GM23338 (cell line): ENCODE measurements around the gene ADD3. TPM values are rescaled to one million over a fixed set of nuclear protein-coding genes. Genes with fewer than 3 reads are reported as not detected.

Source experiments
- ATAC-seq: fragments of 200-7000 bp; cut with Tn5 transposase; 3 replicates; pipeline ENCODE4 v1.9.1; 2020
- DNase-seq: peaks from one replicate; pipeline ENCODE4 v3.0.0-alpha.2; 2015; ENCODE audit warnings: low spot score
- H2AFZ ChIP-seq: fragments of 200-600 bp; sonication (generic); 2 replicates; pipeline ENCODE4 v1.8.0; 2016; ENCODE audit warnings: antibody characterized with exemption, mild to moderate bottlenecking, moderate library complexity
- H3F3A ChIP-seq: fragments of 200-600 bp; sonication (generic); replicated peaks from 2 replicates; pipeline ENCODE4 v1.8.0; 2017; ENCODE audit warnings: antibody characterized with exemption, mixed run types, low read depth
- H3K27ac ChIP-seq: fragments of 200-600 bp; sonication (generic); 2 replicates; pipeline ENCODE4 v1.6.1; 2016; ENCODE audit warnings: low read depth
- H3K27me3 ChIP-seq: fragments of 200-600 bp; sonication (generic); 2 replicates; pipeline ENCODE4 v1.8.0; 2016; ENCODE audit warnings: mild to moderate bottlenecking, mixed run types, moderate library complexity; ENCODE audit not compliant: insufficient read depth
- H3K36me3 ChIP-seq: fragments of 200-600 bp; sonication (generic); 2 replicates; pipeline ENCODE4 v1.8.0; 2016; ENCODE audit warnings: mild to moderate bottlenecking; ENCODE audit not compliant: insufficient read depth
- H3K4me1 ChIP-seq: fragments of 200-600 bp; sonication (generic); 2 replicates; pipeline ENCODE4 v1.8.0; 2016; ENCODE audit warnings: mild to moderate bottlenecking, moderate library complexity; ENCODE audit not compliant: insufficient read depth
- H3K4me2 ChIP-seq: fragments of 200-600 bp; sonication (generic); 2 replicates; pipeline ENCODE4 v1.7.1; 2017; ENCODE audit warnings: mixed run types
- H3K4me3 ChIP-seq: fragments of 200-600 bp; sonication (generic); 2 replicates; pipeline ENCODE4 v1.6.1; 2016; ENCODE audit warnings: mixed run types
- H3K79me2 ChIP-seq: fragments of 200-600 bp; sonication (generic); replicated peaks from 2 replicates; pipeline ENCODE4 v1.8.0; 2017; ENCODE audit warnings: mild to moderate bottlenecking; ENCODE audit not compliant: insufficient read depth
- H3K9me2 ChIP-seq: fragments of 200-600 bp; sonication (generic); 2 replicates; pipeline ENCODE4 v1.8.0; 2017; ENCODE audit not compliant: insufficient read depth
- H4K20me1 ChIP-seq: fragments of 200-600 bp; sonication (generic); replicated peaks from 2 replicates; pipeline ENCODE4 v1.8.0; 2017; ENCODE audit warnings: mild to moderate bottlenecking; ENCODE audit not compliant: insufficient read depth
- H3K27ac Mint-ChIP-seq: 2 replicates; pipeline ENCODE4 v1.8.0; 2020; ENCODE audit warnings: inconsistent platforms, mild to moderate bottlenecking, moderate library complexity, mixed read lengths
- H3K27me3 Mint-ChIP-seq: 3 replicates; pipeline ENCODE4 v1.8.0; 2022; ENCODE audit warnings: low read depth, mild to moderate bottlenecking, moderate library complexity, mixed read lengths, inconsistent platforms; ENCODE audit not compliant: insufficient read depth, poor library complexity
- H3K36me3 Mint-ChIP-seq: 3 replicates; pipeline ENCODE4 v1.8.0; 2021; ENCODE audit warnings: low read depth, mild to moderate bottlenecking, inconsistent platforms, moderate library complexity, mixed read lengths
- H3K4me1 Mint-ChIP-seq: 3 replicates; pipeline ENCODE4 v1.8.0; 2020; ENCODE audit warnings: mild to moderate bottlenecking, inconsistent platforms, mixed read lengths
- H3K4me3 Mint-ChIP-seq: 3 replicates; pipeline ENCODE4 v1.8.0; 2021; ENCODE audit warnings: moderate library complexity, mild to moderate bottlenecking, inconsistent platforms, mixed read lengths
- H3K9me3 Mint-ChIP-seq: 3 replicates; pipeline ENCODE4 v1.8.0; 2020; ENCODE audit warnings: moderate library complexity, mild to moderate bottlenecking, inconsistent platforms, mixed read lengths
- EZH2 ChIP-seq: fragments of 200-600 bp; sonication (generic); IDR thresholded peaks from one replicate; pipeline ENCODE4 v1.8.0; 2017; ENCODE audit warnings: antibody characterized with exemption, mild to moderate bottlenecking, low read depth; ENCODE audit not compliant: unreplicated experiment
- ZNF331 ChIP-seq: fragments of 250-450 bp; sonication (Bioruptor Pico); IDR thresholded peaks from 2 replicates; pipeline ENCODE4 v1.5.0; 2020; ENCODE audit warnings: low read depth, mild to moderate bottlenecking, moderate library complexity
- polyA plus RNA-seq: library from polyadenylated mRNA; unstranded; fragments of >200 nt; fragmentation: Nextera tagmentation; extraction: Ambion mirVana; gene quantifications from 2 replicates; pipeline ENCODE4 v1.2.1, GENCODE V29; 2016
- total RNA-seq: library from RNA; depleted of rRNA; stranded (reverse); fragments of >200 nt; shearing (Covaris generic); gene quantifications from 2 replicates; pipeline ENCODE4 v1.2.3, GENCODE V29; 2014
- TF ChIP-seq, protein P1 (sequence below): fragments of 250-450 bp; sonication (Bioruptor Pico); IDR thresholded peaks from 2 replicates; pipeline ENCODE4 v1.5.0; 2020; ENCODE audit warnings: mild to moderate bottlenecking, moderate library complexity
- TF ChIP-seq, protein P2 (sequence below), 2 experiments: fragments of 200-600 bp in 1 of 2; sonication (generic) in 1 of 2; conservative IDR thresholded peaks; 2 replicates each; pipeline versions ENCODE4 v1.5.1 to v1.6.1; 2016 to 2017; ENCODE audit warnings: antibody characterized with exemption in 2 of 2, low read depth in 2 of 2, mild to moderate bottlenecking in 2 of 2, moderate library complexity in 1 of 2
- TF ChIP-seq, protein P3 (sequence below): IDR thresholded peaks from one replicate; pipeline ENCODE4 v1.6.1; 2018; ENCODE audit warnings: antibody characterized with exemption; ENCODE audit not compliant: unreplicated experiment

The ADD3 gene
- total and polyA plus RNA-seq, 2 experiments from 2014 or later: 68.5 to 767 TPM

DNA sequence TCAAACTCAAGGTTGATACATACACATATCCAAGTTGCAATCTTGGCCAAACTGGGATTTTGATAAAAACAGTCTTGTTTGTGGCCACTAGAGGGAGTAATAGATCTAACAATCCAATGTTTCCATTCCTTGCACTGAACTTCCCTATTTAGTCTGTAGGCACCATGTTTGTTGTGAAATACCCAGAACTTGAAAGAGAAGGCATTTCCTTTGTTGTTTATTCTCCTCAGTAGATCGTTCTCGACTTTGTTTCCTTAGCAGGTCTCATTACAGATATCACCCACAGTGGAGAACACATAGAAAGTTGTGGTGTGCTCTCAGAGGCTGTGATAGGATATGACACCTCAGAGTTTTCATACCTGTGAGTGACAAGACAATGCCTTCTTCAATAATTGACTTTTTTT is 129.4 kb downstream of the ADD3 start:
- Histone ChIP-seq H4K20me1 (no peaks in the 10 kb centered on the region), H3K79me2 (no peaks in the 10 kb centered on the region), H3K27me3 (no peaks in the 10 kb centered on the region), H3K4me2 (no peak overlapping the region), H2AFZ (no peak overlapping the region), H3K9me2 (no peaks in the 10 kb centered on the region), H3K27ac (no peak overlapping the region), H3K4me3 (no peak overlapping the region), H3K4me1 (no peaks in the 10 kb centered on the region), H3K36me3 (no peaks in the 10 kb centered on the region; the same call in 1 of the 2 replicates), H3F3A (no peaks in the 10 kb centered on the region)
- H3K4me1 Mint-ChIP-seq: peaks cover 8% of the 10 kb centered on the region; the same call in 2 of the 3 replicates
- H3K36me3 Mint-ChIP-seq: peaks cover 9% of the 10 kb centered on the region
- TF ChIP-seq, protein P1, sequence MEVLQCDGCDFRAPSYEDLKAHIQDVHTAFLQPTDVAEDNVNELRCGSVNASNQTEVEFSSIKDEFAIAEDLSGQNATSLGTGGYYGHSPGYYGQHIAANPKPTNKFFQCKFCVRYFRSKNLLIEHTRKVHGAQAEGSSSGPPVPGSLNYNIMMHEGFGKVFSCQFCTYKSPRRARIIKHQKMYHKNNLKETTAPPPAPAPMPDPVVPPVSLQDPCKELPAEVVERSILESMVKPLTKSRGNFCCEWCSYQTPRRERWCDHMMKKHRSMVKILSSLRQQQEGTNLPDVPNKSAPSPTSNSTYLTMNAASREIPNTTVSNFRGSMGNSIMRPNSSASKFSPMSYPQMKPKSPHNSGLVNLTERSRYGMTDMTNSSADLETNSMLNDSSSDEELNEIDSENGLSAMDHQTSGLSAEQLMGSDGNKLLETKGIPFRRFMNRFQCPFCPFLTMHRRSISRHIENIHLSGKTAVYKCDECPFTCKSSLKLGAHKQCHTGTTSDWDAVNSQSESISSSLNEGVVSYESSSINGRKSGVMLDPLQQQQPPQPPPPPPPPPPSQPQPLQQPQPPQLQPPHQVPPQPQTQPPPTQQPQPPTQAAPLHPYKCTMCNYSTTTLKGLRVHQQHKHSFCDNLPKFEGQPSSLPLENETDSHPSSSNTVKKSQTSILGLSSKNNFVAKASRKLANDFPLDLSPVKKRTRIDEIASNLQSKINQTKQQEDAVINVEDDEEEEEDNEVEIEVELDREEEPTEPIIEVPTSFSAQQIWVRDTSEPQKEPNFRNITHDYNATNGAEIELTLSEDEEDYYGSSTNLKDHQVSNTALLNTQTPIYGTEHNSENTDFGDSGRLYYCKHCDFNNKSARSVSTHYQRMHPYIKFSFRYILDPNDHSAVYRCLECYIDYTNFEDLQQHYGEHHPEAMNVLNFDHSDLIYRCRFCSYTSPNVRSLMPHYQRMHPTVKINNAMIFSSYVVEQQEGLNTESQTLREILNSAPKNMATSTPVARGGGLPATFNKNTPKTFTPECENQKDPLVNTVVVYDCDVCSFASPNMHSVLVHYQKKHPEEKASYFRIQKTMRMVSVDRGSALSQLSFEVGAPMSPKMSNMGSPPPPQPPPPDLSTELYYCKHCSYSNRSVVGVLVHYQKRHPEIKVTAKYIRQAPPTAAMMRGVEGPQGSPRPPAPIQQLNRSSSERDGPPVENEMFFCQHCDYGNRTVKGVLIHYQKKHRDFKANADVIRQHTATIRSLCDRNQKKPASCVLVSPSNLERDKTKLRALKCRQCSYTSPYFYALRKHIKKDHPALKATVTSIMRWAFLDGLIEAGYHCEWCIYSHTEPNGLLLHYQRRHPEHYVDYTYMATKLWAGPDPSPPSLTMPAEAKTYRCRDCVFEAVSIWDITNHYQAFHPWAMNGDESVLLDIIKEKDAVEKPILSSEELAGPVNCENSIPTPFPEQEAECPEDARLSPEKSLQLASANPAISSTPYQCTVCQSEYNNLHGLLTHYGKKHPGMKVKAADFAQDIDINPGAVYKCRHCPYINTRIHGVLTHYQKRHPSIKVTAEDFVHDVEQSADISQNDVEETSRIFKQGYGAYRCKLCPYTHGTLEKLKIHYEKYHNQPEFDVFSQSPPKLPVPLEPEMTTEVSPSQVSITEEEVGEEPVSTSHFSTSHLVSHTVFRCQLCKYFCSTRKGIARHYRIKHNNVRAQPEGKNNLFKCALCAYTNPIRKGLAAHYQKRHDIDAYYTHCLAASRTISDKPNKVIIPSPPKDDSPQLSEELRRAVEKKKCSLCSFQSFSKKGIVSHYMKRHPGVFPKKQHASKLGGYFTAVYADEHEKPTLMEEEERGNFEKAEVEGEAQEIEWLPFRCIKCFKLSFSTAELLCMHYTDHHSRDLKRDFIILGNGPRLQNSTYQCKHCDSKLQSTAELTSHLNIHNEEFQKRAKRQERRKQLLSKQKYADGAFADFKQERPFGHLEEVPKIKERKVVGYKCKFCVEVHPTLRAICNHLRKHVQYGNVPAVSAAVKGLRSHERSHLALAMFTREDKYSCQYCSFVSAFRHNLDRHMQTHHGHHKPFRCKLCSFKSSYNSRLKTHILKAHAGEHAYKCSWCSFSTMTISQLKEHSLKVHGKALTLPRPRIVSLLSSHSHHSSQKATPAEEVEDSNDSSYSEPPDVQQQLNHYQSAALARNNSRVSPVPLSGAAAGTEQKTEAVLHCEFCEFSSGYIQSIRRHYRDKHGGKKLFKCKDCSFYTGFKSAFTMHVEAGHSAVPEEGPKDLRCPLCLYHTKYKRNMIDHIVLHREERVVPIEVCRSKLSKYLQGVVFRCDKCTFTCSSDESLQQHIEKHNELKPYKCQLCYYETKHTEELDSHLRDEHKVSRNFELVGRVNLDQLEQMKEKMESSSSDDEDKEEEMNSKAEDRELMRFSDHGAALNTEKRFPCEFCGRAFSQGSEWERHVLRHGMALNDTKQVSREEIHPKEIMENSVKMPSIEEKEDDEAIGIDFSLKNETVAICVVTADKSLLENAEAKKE (CRISPR knock-in tag): no peak
- TF ChIP-seq, protein P2, sequence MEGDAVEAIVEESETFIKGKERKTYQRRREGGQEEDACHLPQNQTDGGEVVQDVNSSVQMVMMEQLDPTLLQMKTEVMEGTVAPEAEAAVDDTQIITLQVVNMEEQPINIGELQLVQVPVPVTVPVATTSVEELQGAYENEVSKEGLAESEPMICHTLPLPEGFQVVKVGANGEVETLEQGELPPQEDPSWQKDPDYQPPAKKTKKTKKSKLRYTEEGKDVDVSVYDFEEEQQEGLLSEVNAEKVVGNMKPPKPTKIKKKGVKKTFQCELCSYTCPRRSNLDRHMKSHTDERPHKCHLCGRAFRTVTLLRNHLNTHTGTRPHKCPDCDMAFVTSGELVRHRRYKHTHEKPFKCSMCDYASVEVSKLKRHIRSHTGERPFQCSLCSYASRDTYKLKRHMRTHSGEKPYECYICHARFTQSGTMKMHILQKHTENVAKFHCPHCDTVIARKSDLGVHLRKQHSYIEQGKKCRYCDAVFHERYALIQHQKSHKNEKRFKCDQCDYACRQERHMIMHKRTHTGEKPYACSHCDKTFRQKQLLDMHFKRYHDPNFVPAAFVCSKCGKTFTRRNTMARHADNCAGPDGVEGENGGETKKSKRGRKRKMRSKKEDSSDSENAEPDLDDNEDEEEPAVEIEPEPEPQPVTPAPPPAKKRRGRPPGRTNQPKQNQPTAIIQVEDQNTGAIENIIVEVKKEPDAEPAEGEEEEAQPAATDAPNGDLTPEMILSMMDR (conservative IDR thresholded peaks at IDR 0.05; ENCODE audit: low read depth in 2 of 2): peak; percentile 77 to 94
- peak; percentile 87 for DNase-seq
- ATAC-seq: peak; percentile 74
- H3K4me3 Mint-ChIP-seq: no peak overlapping the region
- no peak overlapping the region for H3K27ac Mint-ChIP-seq
- H3K9me3 Mint-ChIP-seq: no peaks in the 10 kb centered on the region
- H3K27me3 Mint-ChIP-seq: no peaks in the 10 kb centered on the region

DNA sequence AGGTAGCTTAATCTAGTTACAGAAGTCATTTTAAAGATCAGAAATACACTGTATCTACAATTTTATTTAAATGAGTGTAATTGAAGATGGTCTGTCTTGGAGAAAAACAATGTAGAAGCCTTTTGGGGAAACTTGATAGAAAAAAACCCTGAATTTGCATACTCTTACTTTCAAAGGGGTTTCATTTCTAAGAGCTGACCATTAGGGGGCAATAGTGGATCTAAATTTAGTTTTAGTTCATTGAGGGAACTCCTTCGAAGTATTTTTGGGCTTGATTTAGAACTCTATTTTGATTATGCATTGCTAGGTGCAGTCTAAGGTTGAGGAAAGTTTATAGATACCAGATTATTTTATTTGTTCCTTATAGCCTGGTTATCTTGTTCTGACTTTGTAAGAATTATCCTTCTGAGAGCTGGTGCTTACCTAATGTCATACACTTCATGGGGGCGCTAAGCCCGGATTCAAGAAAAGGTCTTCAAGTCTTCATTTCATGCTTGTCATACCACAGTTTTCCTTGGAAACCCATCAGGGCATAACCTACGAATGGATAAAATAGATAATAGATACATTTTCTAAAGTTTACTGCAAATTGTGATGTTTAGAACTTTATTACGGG is 130.5 kb downstream of the ADD3 start:
- H3K4me3 ChIP-seq: no peak overlapping the region
- H3K27ac ChIP-seq: no peak overlapping the region
- no peak overlapping the region for H3K4me2 ChIP-seq
- ATAC-seq (peak; percentile 56; the same call in 2 of the 3 replicates), DNase-seq (peak; percentile 92)
- no peaks in the 10 kb centered on the region for H3K27me3 ChIP-seq
- H4K20me1 ChIP-seq: no peaks in the 10 kb centered on the region
- no peaks in the 10 kb centered on the region for H3K27me3 Mint-ChIP-seq
- H3K27ac Mint-ChIP-seq: no peak overlapping the region
- no peaks in the 10 kb centered on the region for H3K4me1 ChIP-seq
- H3K4me3 Mint-ChIP-seq: no peak overlapping the region
- peaks cover 8% of the 10 kb centered on the region; the same call in 2 of the 3 replicates for H3K4me1 Mint-ChIP-seq
- H3K9me2 ChIP-seq: no peaks in the 10 kb centered on the region
- TF ChIP-seq, protein P3, sequence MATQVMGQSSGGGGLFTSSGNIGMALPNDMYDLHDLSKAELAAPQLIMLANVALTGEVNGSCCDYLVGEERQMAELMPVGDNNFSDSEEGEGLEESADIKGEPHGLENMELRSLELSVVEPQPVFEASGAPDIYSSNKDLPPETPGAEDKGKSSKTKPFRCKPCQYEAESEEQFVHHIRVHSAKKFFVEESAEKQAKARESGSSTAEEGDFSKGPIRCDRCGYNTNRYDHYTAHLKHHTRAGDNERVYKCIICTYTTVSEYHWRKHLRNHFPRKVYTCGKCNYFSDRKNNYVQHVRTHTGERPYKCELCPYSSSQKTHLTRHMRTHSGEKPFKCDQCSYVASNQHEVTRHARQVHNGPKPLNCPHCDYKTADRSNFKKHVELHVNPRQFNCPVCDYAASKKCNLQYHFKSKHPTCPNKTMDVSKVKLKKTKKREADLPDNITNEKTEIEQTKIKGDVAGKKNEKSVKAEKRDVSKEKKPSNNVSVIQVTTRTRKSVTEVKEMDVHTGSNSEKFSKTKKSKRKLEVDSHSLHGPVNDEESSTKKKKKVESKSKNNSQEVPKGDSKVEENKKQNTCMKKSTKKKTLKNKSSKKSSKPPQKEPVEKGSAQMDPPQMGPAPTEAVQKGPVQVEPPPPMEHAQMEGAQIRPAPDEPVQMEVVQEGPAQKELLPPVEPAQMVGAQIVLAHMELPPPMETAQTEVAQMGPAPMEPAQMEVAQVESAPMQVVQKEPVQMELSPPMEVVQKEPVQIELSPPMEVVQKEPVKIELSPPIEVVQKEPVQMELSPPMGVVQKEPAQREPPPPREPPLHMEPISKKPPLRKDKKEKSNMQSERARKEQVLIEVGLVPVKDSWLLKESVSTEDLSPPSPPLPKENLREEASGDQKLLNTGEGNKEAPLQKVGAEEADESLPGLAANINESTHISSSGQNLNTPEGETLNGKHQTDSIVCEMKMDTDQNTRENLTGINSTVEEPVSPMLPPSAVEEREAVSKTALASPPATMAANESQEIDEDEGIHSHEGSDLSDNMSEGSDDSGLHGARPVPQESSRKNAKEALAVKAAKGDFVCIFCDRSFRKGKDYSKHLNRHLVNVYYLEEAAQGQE: no peak
- no peak for TF ChIP-seq EZH2
- TF ChIP-seq, protein P2 (conservative IDR thresholded peaks at IDR 0.05; ENCODE audit: low read depth in 2 of 2): peak; percentile 61 to 90
- TF ChIP-seq ZNF331 (CRISPR knock-in tag): no peak
- no peak overlapping the region for H2AFZ ChIP-seq
- no peaks in the 10 kb centered on the region for H3K79me2 ChIP-seq
- no peaks in the 10 kb centered on the region for H3K36me3 ChIP-seq
- H3K36me3 Mint-ChIP-seq: peaks cover under 1% of the 10 kb centered on the region; the same call in 2 of the 3 replicates
- H3K9me3 Mint-ChIP-seq: no peaks in the 10 kb centered on the region
- no peaks in the 10 kb centered on the region for H3F3A ChIP-seq
